HG02938 (cell line): ENCODE measurements around the gene NDUFS6.
"Not testable (repeated sequence)": the region's sequence is repeated elsewhere in the genome, so short reads cannot be mapped to it uniquely, and the experiment has no call there.

Experiments used
- ATAC-seq: cut with Tn5 transposase; IDR thresholded peaks from one replicate; pipeline ENCODE4 v1.9.1; 2021; ENCODE audit warnings: mild to moderate bottlenecking, moderate library complexity; ENCODE audit not compliant: unreplicated experiment

NDUFS6 gene

GRCh38 chr5:1814183-1815020 is 13.2 kb downstream of the NDUFS6 start:
- ATAC-seq = no peak

DNA sequence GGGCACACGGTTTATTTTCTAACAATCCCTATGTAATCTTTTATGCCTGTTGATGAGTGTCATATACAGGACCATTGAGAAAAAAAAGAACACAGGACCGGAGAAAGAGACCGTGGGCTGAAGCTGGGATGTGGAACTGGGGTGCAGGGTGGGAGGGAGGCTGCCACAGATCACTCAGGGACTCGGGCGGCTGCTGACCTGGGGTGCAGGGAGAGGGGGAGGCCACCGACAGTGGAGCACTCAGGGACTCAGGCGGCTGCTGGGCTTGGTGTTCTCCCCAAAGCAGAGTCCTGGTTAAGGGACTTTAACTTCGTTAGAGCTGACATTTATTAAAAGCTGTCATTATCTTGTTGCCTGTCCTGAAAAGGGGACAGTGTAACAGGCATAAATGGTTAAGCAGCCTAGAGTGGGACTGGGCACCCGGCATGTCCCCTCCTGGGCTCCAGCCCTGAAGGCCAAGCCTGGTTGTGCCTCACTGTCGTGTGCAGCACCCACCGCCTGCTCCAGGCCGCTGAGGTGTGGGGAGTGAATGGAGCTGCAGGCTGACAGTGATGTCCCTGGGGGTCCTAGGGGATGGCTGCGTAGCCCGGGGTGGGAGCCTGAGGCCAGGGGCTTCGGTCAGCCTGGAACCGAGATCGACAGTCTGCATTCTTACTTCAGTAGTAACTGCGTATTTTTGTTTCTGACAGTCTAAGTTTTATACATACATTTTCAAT is 14.0 kb downstream of the NDUFS6 start:
- no peak for ATAC-seq

GRCh38 chr5:1815881-1816292 is 14.7 kb downstream of the NDUFS6 start:
- no peak for ATAC-seq

DNA sequence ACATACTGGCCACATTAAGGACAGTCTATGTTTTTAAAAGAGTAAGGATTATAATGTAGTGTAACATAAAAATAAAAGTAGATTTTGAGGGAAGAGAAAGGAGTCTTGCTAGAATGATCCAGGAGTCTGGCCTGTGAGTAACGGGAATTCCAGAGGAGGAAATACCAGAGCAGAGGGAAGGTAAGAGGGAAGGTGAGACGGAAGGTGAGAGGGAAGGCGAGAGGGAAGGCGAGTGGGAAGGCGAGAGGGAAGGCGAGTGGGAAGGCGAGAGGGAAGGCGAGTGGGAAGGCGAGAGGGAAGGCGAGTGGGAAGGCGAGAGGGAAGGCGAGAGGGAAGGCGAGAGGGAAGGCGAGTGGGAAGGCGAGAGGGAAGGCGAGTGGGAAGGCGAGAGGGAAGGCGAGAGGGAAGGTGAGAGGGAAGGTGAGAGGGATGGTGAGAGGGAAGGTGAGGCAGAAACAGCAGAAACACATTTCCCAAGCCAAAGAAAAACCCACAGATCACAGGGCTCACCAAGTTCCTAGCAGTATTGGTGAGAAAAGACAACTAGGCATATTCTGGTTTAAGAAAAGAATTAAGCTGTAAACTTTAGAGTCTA is 15.4 kb downstream of the NDUFS6 start:
- ATAC-seq = not testable (repeated sequence)

DNA sequence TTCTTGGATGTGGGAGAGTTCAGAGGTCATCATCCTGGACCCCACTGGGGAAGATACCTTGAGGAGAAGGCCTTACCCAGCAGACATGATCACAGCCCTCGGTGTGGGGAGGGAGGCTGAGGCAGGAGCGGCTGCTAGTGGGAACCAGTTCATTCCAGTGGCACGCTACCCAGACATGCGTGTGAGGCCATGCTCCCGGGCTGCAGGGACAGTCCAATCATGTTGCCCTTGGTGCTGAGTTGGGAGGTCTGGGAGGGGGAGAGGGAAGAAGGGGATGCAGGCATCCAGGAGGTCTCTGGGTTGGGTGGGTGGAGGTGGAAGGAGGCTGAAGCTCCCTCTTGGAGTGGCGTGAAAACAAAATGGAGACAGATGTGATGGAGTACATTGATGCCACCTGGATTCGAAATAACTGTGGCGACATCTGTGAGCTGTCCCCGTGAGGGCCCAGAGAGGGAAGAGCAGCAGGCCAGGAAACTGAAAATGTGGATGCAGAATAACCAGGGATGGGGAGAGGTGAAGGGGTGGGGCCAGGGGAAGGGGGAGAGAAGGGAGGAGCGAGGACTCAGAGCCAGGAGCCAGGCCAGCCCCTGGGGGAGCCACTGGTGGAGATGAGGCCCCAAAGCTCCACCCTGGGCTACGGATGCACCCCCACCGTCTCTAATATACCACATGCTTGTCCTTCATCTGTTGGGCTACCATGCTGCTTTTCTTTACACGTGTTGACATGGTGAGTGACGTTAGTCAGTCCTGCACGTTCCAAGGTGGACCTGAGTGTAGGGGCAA is 16.2 kb downstream of the NDUFS6 start:
- no peak for ATAC-seq

DNA sequence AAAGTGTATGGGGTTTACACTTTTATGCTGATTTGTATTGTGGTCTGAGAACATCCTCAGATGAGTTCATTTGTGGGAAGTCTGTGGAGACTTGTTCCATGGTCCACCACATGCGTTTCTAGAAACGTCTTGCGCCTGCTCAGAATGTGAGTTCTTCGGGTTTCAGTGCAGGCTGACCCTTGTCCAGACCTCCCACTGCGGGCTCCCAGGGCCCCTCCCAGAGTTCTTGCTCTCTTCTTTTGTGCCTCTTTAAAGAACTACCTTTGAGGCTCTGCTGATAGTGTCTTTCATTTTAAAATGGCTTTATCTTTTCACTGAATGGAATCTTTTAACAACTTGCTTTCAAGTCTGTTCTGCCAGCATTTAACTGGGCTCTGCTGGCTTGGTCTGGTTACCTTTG is 17.6 kb downstream of the NDUFS6 start:
- no peak for ATAC-seq

- no peak for ATAC-seq
These were observed 18.3 kb downstream of the NDUFS6 start for GRCh38 chr5:1819458-1819857.

DNA sequence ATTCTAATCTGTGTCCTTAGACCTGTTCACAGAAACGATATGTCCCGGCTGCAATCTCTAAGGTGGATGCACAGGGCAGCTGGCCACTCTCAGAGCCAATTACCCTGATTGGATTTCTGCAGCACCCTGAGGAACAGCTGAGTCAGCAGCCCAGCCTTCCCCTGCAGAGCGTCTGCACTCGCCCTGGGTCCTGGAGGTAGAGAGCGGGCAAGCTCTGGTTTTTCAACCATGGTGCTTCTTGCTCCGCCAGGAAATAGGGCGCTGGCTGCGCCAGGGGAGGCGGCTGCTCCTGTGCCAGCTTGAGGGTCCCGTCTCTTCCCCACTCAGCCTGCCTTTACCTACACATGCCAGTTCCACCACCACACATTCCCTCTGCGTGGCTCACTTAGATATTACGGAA is 19.2 kb downstream of the NDUFS6 start:
- no peak for ATAC-seq

- no peak for ATAC-seq
These were observed 19.7 kb downstream of the NDUFS6 start for GRCh38 chr5:1820926-1821325.

GRCh38 chr5:1821862-1822261 is 20.7 kb downstream of the NDUFS6 start:
- no peak for ATAC-seq

DNA sequence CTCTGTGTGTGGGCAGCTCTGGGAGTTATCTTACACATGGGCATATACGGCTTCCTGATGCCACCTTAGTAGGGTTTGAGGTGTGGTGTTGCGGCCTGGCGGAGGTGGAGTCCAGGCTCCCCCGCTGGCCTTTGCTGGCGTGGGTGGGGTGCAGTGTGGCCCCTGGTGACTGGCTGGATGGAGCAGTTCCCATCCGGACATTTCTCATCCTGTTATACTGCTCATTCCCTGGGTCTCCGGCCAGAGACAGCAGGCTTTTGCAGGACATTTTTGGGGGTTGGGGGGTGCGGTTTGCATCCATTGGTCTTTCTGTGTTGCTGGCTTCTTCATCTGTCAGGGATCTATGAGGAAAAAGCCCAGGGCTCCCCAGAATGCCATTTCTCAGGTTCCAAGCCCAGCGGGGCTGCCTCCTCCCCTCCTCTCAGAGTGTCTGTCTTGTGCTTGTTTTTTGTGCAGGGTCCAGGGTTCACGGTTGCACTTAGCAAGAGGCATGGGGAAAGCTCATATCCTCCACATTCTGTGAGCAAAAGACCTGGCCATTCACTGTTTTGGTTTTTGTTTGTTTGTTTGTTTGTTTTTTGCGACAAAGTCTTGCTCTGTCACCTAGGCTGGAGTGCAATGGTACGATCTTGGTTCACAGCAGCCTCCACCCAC is 22.3 kb downstream of the NDUFS6 start:
- ATAC-seq = no peak

DNA sequence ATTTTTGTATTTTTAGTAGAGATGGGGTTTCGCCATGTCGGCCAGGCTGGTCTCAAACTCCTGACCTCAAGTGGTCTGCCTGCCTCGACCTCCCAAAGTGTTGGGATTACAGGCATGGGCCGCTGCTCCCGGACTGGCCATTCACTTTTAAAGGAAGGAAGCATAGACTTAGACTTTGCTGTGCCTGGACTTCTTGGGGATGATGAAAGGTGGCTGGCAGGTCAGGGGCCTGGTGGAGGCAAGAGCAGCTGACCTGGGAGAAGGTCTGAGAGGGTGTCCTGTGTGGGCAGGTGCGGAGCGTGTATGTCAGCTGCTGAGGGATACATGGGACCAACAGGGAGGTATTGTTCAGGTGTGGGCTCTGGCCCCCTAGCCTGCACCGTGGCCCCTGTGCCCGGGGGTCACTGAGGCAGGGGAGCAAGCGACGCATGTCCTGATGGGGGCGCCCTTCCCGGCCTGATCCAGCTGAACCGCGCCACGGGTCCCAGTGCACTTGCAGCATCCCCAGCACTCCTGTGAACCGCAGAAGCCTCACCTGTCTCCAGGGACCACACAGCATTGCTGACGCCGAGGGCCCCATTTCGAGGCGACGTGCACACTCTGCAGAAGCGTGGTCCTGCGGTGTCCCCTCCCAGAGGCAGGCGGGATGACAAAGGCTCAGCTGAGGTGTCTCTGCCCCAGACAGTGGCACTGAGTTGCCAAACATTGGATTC is 23.1 kb downstream of the NDUFS6 start:
- no peak for ATAC-seq

DNA sequence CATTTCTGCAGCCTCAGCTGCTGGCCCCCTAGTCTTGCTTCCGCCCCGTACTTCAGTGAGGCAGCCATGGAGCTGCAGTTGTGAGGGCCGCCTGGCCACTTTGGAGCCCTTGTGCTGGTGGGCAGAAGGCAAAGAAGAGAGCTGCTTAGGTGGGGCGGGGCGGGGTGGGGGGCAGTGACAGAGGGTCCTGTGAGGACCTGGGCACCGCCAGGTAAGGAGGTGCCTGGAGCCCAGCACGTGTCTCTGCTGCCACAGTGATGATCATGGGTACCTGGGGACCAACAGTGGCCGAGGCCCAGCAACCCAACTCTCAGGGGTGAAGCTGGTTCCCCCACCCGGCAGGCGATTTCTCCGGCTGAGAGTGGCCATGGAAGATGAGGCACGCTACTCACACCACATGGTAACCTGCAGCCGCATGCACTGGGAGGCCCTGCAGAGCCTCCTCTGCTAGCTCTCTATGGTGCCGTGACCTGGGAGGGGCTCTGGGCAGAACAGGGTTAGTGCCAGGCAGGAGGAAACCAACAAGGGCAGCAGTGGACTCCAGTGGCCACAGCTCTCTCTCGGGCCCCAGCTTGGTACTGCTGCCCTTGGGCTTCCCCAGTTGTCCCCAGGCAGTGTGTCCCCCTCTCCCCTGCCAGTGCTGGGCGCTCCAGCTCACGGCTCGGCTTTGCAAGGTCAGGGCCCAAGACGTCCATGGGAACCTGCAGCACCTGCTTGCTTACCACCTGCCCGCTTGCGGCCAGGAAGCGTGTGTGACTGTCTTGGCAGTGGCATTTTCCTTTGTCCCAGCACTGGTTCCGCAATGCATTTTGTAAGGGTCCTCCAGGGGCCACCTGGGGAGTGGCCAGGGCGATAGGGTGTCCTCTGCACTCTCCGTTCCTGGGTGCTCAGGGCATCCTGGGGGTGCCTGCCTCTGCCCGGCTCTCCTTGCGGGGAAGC is 24.0 kb downstream of the NDUFS6 start:
- no peak for ATAC-seq

- ATAC-seq = no peak
These were observed 25.2 kb downstream of the NDUFS6 start for GRCh38 chr5:1826235-1826980.

- no peak for ATAC-seq
These were observed 26.0 kb downstream of the NDUFS6 start for GRCh38 chr5:1827025-1827885.

GRCh38 chr5:1827886-1828397 is 26.7 kb downstream of the NDUFS6 start:
- ATAC-seq = no peak
